GM18951 (cell line): Measurements from ENCODE around the gene GCM1.

Experiments used
- POLR2A ChIP-seq: IDR thresholded peaks from 4 replicates; pipeline ENCODE4 v1.6.1; 2011; ENCODE audit warnings: mild to moderate bottlenecking; ENCODE audit not compliant: insufficient read length, insufficient read depth; ENCODE audit errors: extremely low read depth
- in situ Hi-C: fragments of 300-500 bp; cut with MboI; formaldehyde crosslinking; loops from one replicate; pipeline ENCODE4 v1.12.0; 2022; ENCODE audit warnings: low sequenced_read_pairs, mixed read lengths, inconsistent platforms; ENCODE audit not compliant: unreplicated experiment

The GCM1 gene, protein sequence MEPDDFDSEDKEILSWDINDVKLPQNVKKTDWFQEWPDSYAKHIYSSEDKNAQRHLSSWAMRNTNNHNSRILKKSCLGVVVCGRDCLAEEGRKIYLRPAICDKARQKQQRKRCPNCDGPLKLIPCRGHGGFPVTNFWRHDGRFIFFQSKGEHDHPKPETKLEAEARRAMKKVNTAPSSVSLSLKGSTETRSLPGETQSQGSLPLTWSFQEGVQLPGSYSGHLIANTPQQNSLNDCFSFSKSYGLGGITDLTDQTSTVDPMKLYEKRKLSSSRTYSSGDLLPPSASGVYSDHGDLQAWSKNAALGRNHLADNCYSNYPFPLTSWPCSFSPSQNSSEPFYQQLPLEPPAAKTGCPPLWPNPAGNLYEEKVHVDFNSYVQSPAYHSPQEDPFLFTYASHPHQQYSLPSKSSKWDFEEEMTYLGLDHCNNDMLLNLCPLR

DNA sequence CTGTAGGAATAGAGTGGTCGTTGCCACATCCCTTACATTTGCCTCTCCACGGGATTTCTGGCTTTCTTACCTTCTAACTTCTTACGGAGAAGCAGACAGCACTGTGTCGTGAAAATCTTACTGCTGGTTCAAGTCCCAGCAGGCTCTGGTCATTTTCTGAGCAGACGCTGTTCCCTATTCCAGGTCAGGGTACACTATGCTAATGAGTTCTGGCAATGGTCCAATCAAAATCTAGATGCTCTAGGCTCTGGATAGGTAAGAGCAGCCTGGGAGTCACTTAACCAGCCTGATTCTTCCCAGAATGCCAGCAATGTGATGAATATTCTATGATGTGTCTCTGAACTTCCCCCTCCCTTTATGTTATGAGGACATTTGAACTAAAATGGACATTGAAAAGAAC, at the start of gene GCM1:
GCM1 (minus strand) TSS at position 158 of the 400 bp plus-strand sequence. CDS start 3,209 bp downstream, outside the sequence.
- no peak for TF ChIP-seq POLR2A
- in situ Hi-C loops, result no loop called here

DNA sequence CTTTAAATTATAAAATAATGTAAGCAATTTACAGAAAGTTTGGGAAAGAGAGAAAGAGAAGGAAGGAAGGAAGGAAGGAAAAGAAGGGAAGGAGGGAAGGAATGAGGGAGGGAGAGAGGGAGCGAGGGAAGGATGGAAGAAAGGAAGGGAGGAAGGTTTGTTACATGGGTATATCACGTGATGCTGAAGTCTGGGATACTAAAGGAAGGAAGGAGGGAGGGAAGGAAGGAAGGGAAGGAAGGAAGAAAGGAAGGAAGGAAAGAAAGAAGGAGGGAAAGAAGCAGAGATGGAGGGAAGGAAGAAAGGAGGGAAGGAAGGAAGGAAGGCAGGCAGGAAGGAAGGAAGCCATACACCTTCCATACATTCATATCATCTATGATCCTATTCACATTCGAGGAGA, 48.9 kb upstream of the GCM1 start:
- in situ Hi-C loops, result no loop called here

DNA sequence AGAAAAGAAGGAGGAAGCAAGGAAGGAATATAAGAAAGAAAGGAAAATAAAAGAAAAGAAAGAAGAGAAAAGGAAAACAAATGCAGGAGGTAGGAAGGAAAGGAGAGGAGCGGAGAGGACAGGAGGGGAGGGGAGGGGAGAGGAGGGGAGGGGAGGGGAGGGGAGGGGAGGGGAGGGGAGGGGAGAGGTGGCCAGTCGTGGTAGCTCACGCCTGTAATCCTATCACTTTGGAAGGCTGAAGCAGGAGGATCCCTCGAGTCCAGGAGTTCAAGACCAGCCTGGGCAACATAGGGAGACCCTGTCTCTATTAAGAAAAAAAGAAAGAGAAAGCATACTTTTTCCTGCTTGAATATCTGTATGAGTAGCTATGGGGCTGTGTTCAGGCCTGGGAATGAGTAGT, 46.4 kb upstream of the GCM1 start:
- no peak for TF ChIP-seq POLR2A
- in situ Hi-C loops, result no loop called here

More for the DNA sequence above, 48.9 kb upstream of the GCM1 start:
- TF ChIP-seq POLR2A, result no peak

DNA sequence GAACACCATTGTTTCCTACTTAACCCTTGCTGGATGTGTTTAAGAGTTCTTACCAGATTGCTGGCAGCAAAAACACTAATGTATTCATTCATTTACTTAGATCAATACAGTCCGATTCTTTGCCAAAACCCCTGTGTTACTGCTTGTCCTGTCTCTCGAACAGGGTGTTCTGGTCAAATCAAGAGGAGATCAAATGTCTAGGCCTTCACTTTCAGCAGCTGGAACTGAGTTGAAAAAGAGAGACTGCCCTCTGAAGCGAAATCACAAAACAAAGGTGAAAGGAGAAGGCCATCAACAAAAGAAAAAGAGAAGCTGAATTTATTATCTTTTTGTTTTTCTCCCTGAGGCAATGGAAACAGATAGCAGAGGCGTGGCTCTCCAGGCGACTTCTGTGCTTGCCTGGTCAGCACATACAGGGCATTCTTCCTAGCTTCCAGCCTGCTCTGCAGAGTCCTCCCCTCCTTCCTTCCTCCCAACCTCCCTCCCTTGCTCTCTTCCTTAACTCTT, 44.1 kb upstream of the GCM1 start:
- in situ Hi-C loops, result no loop called here
- TF ChIP-seq POLR2A, result no peak

DNA sequence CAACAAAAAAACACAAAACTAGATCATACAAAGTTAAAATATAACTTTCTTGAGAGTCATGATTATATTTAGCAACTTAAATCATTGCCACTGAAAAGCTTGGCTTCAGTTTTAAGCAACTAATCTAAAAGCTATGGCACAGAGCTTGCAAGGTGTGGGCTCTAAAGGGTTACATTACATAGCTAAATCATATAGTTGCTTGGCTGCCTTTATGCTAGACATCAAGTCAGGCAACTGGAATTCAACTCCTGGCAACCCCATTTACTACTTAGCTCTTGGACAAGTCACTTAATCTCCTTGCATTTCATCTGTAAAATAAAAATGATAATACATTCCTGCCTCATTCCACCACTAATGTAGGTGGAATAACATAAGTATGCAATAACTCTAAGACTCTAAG, 40.9 kb upstream of the GCM1 start:
- no peak for TF ChIP-seq POLR2A
- in situ Hi-C loops, result loop anchor here (10.0 kb wide), 1 partner anchor 285 kb away; no protein-coding TSS in a partner anchor

DNA sequence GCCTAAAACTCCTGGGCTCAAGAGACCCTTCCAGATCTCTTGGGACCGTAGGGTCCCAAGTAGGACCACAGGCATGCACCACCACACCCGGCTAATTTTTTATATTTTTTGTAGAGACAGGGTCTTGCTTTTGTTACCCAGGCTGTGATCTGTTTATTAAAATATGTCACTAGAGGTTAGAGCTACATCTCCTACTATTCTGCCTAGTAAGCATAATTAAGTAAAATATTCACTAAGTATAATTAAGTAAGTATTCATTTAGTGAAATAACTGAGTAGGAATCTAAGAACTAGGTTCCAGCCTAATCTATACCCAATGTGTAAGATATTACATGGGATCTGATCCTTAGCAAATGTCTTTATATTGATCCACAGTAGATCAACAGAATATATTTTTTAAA, 40.2 kb upstream of the GCM1 start:
- in situ Hi-C loops, result loop anchor here (10.0 kb wide), 1 partner anchor 286 kb away; no protein-coding TSS in a partner anchor
- TF ChIP-seq POLR2A, result no peak

DNA sequence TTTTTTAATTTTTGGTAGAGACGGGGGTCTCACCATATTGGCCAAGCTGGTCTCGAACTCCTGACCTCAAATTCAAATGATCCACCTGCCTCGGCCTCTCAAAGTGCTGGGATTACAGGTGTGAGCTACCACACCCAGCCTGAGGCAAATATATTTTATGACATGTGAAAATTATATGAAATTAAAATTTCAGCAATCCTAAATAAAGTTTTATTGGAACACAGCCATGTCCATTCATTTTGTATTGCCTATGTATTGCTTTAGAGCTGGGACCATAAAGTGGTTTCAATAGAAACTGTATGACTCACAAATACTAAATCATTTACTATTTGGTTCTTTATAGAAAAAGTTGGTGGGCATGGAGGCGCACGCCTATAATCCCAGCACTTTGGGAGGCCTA, 32.0 kb upstream of the GCM1 start:
- in situ Hi-C loops, result loop anchor here (10.0 kb wide), 1 partner anchor 294 kb away; no protein-coding TSS in a partner anchor
- TF ChIP-seq POLR2A, result no peak

DNA sequence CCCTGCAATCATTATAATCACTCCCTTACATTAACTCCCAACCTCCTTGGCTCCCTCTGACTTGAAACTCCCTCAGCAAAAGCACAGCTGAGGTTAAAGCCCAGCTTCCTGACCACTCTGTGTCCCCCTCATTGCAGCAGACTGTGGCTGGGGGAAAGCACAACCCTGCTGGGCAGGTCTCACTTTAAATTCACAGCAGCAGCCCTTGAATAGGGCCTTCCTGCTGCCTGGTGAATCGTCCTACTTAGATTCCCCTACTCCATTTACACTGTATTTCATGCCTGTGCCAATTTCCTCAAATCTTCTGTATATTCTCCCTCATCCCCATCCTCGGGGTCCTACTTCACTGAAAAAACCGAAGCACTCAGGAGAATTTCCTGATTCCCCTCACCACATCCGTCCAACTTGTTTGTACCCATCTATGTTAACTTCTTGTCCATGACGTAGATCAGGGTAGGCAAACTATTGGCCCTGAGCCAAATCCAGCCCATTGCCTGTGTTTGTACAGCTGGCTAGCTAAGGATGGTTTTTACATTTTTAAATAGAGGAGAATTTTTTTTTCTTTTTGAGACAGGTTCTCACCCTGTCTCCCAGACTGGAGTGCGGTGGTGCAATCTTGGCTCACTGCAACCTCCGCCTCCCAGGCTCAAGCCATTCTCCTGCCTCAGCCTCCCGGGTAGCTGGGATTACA, 31.5 kb upstream of the GCM1 start:
- no peak for TF ChIP-seq POLR2A
- in situ Hi-C loops, result loop anchor here (10.0 kb wide), 2 partner anchors 235 to 295 kb away; no protein-coding TSS in a partner anchor

DNA sequence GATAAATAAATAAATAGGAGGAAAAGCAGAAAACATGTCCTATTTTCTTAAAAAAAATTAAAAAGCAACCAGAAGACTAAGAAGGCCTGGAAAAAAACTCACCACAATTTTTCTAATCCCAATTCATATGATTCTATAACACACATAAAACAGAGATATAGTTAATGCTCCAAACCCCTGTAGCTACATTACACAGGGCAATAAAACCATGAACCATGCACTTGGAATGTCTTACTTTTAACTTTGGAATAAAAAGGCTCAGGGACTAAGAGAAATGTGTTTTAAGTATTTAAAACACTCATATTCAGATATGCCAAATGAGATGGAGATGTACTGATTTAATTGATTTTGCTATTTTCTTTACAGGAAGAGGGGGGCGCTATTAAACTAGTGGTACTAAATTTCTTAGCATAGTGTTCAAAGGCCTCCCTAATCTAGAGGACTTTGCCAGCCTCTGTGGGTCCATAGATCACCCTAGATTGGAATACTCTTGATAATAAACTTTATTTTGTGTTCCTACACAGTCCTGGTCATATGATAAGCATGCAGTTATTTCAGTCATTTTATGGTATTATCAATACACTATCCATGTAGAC, 30.3 kb upstream of the GCM1 start:
- TF ChIP-seq POLR2A, result no peak
- in situ Hi-C loops, result loop anchor here (10.0 kb wide), 1 partner anchor 236 kb away; no protein-coding TSS in a partner anchor

DNA sequence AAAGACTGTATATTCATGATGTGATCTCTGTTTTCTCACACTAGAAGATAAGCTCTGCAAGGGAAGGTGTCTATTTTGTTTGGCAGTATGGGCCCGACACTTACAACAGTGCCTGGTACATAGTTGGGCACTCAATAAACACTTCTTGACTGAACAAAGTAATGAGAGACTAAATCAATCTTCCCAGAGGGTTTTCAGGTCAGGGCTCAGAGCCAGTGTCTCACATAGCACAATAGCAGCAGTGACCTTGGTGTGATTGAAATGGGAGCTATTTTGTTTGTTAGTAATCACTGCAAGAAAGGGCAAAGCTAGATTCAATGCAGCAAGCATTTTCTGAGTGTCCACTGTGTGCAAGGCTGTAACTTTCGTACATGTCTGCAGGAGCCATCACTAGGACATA, 26.4 kb upstream of the GCM1 start:
- TF ChIP-seq POLR2A, result no peak
- in situ Hi-C loops, result loop anchor here (10.0 kb wide), 1 partner anchor 240 kb away; no protein-coding TSS in a partner anchor

DNA sequence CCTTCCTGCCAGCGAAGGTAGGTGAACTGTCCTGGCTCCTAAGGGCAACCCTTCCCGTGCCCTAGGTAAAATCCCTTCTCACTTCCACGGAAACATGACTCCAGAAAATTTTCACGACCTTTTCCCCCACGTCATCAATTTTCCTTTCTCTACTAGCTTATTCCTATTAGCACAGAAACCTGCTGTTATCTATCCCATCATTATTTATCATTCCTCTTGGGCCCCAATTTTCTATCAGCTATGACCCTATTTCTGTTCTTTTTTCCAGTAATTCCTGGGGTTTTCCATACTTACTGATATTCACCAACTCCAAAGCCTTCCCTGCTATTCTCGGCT, 23.8 kb upstream of the GCM1 start:
- no peak for TF ChIP-seq POLR2A
- in situ Hi-C loops, result loop anchor here (10.0 to 25.0 kb wide), 2 partner anchors 242 to 490 kb away; partner anchors contain the start of gene KLHL31

DNA sequence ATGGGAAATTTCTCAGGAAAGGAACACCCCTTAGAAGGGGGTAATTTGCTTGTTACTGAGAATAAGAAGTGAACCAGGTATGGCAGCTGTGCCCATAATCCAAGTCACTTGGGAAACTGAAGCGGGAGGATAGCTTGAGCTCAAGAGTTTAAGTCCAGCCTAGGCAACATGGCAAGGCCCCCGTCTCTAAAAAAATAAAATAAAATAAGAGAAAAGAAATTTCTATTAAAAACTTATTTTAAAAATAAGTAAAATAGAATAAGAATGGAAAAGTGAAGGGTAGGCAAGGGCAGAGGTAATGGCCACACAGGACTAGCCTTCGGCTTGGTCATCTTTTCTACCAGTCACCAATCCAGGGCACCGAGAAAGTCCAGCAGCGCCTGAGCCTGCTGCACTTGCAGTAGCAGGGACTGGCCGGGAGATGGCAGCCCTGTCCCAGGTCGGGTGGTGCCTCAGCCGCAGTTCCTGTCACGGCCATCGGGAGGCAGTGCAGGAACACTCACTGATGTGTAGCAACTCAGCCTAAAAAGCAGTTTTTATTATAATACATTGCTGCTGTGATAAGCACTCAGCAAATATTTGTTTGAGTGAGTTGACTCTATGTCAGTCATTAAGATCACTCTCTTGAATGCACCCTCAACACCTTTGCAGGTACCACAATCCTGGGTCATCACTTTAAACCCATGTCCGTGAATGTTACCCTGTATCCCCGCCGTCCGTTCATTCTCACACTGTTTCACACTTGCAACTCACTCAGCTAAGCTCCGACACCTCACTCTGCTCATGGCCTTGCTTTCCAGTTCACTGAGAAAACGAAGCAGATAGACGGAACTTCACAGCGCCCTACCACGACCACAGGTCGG, 23.2 kb upstream of the GCM1 start:
- in situ Hi-C loops, result loop anchor here (10.0 to 25.0 kb wide), 2 partner anchors 243 to 490 kb away; partner anchors contain the start of gene KLHL31

DNA sequence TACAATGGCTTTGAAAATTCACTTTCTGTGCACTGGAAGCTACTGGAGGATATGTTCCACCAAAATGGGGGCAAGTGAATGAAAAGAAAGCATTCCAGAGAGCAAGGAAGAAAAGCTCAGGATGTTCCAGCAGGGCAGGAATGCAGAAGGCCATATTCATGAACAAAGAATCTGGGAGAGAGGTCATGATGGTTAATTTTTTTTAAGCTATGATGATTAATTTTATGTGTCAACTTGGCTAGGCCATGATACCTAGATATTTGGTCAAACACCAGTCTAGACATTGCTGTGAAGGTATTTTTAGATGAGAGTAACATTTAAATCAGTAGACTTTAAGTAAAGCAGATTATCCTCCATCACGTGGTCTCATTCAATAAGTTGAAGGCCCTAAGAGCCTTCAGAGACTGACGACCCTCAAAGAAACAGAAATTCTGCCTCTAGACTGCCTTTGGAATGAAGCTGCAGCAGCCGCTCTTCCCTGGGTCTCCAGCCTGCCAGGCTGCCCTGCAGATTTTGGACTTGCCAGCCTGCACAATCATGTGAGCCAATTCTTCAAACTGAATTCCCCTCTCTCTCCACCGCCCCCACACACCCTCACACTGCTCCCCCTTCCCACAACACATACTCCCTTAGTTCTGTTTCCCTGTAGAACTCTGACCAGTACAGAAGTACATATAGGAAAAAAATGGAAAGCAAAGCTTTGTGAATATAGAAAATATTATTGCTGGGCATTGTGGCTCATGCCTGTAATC, 20.1 kb upstream of the GCM1 start:
- TF ChIP-seq POLR2A, result no peak
- in situ Hi-C loops, result loop anchor here (25.0 kb wide), 1 partner anchor 494 kb away; the partner anchor contains the start of gene KLHL31

More for the DNA sequence above, 23.2 kb upstream of the GCM1 start:
- no peak for TF ChIP-seq POLR2A
